Stimulated activated CD4-positive, alpha-beta T cell treated with anti-CD3 and anti-CD28 coated beads, TNF-alpha, amount 100 ng/mL, for 1 hour (primary cell): ENCODE measurements around the gene GLOD4.

ENCODE experiments used
- DNase-seq, 3 donors: peaks; one replicate each; pipeline ENCODE4 v3.0.0-alpha.2; 2020; ENCODE audit warnings: low read depth in 3 of 3, low spot score in 1 of 3

GLOD4 gene

GRCh38 chr17:744937-745336 lies 37.1 kb downstream of the GLOD4 start:
- no peak for DNase-seq

GRCh38 chr17:743139-743538 lies 38.9 kb downstream of the GLOD4 start:
- no peak for DNase-seq

- no peak for DNase-seq
These were observed 39.8 kb downstream of the GLOD4 start for GRCh38 chr17:742147-742793.

GRCh38 chr17:740240-741017 lies 41.7 kb downstream of the GLOD4 start:
- no peak for DNase-seq

GRCh38 chr17:737561-738113 lies 44.4 kb downstream of the GLOD4 start:
- no peak for DNase-seq

GRCh38 chr17:733743-734142 lies 48.3 kb downstream of the GLOD4 start:
- no peak for DNase-seq

- no peak for DNase-seq
These were observed 49.0 kb downstream of the GLOD4 start for GRCh38 chr17:732902-733720.

- DNase-seq, result peak in 1 of 3 donors; percentile 24
These were observed 49.8 kb downstream of the GLOD4 start, which contains the start of gene TLCD3A for GRCh38 chr17:732067-732901. Gene TLCD3A, plus strand, starts transcription at chr17:732596. Its CDS starts 52 bp downstream, at chr17:732648.

- no peak for DNase-seq
These were observed 50.4 kb downstream of the GLOD4 start for GRCh38 chr17:731644-732066.

- no peak for DNase-seq
These were observed 53.2 kb downstream of the GLOD4 start for GRCh38 chr17:728911-729310.

GRCh38 chr17:726271-726919 lies 55.7 kb downstream of the GLOD4 start:
- DNase-seq, result no peak

- no peak for DNase-seq
These were observed 56.3 kb downstream of the GLOD4 start for GRCh38 chr17:725746-726145.

GRCh38 chr17:725084-725483 lies 57.0 kb downstream of the GLOD4 start:
- no peak for DNase-seq

GRCh38 chr17:721540-721937 lies 60.5 kb downstream of the GLOD4 start:
- no peak for DNase-seq

- no peak for DNase-seq
These were observed 61.2 kb downstream of the GLOD4 start for GRCh38 chr17:720706-721539.

- no peak for DNase-seq
These were observed 64.0 kb downstream of the GLOD4 start for GRCh38 chr17:718075-718474.
